CD4-positive, CD25-positive, alpha-beta regulatory T cell (primary cell): ENCODE data around the gene CEACAM6. TPM values are rescaled to one million over a fixed set of nuclear protein-coding genes. Genes with fewer than 3 reads are reported as not detected.

ENCODE experiments used
- ATAC-seq, 2 donors: fragments of 150-1000 bp; cut with Tn5 transposase; one replicate each; pipeline ENCODE4 v1.10.0; 2021; ENCODE audit warnings: low read depth in 2 of 2, moderate number of reproducible peaks in 2 of 2, moderate library complexity in 1 of 2
- DNase-seq, 3 donors: peaks; one replicate each; pipeline versions ENCODE4 v3.0.0 to v3.0.0-alpha.2; 2012 to 2022; ENCODE audit warnings: mixed read lengths in 1 of 3
- H3K27ac ChIP-seq: one replicate; pipeline ENCODE4 v1.7.0; 2013; ENCODE audit warnings: mild to moderate bottlenecking, low read length; ENCODE audit not compliant: insufficient read depth, poor library complexity, severe bottlenecking
- H3K27me3 ChIP-seq: one replicate; pipeline ENCODE4 v1.7.0; 2013; ENCODE audit warnings: low read length; ENCODE audit not compliant: control insufficient read depth, insufficient read depth
- H3K36me3 ChIP-seq: one replicate; pipeline ENCODE4 v1.7.0; 2013; ENCODE audit warnings: mild to moderate bottlenecking, low read length, moderate library complexity; ENCODE audit not compliant: control insufficient read depth, insufficient read depth
- H3K4me1 ChIP-seq: 2 replicates; pipeline ENCODE4 v1.7.0; 2013; ENCODE audit warnings: mild to moderate bottlenecking, low read length; ENCODE audit not compliant: insufficient read depth, control insufficient read depth, poor library complexity, severe bottlenecking
- H3K4me3 ChIP-seq: one replicate; pipeline ENCODE4 v1.7.0; 2013; ENCODE audit warnings: low read depth, mild to moderate bottlenecking, low read length, moderate library complexity
- H3K9me3 ChIP-seq, 2 experiments: 1 replicate in 1 of 2; 2 replicates in 1 of 2; pipeline ENCODE4 v1.7.0; 2013; ENCODE audit warnings: low read length in 2 of 2, mild to moderate bottlenecking in 1 of 2, moderate library complexity in 1 of 2; ENCODE audit not compliant: control insufficient read depth in 2 of 2
- H3K27ac Mint-ChIP-seq, 3 donors: one replicate each; pipeline ENCODE4 v1.8.0; 2020 to 2022; ENCODE audit warnings: mild to moderate bottlenecking in 3 of 3, mixed read lengths in 3 of 3, moderate library complexity in 2 of 3
- H3K27me3 Mint-ChIP-seq: one replicate; pipeline ENCODE4 v1.8.0; 2022; ENCODE audit warnings: mild to moderate bottlenecking, mixed read lengths
- H3K36me3 Mint-ChIP-seq: one replicate; pipeline ENCODE4 v1.8.0; 2020; ENCODE audit warnings: mixed read lengths
- H3K4me1 Mint-ChIP-seq, 4 donors: one replicate each; pipeline ENCODE4 v1.8.0; 2020 to 2022; ENCODE audit warnings: mixed read lengths in 4 of 4, mild to moderate bottlenecking in 1 of 4
- H3K4me3 Mint-ChIP-seq, 4 donors: one replicate each; pipeline ENCODE4 v1.8.0; 2020 to 2022; ENCODE audit warnings: mild to moderate bottlenecking in 4 of 4, mixed read lengths in 4 of 4, moderate library complexity in 3 of 4
- H3K9me3 Mint-ChIP-seq, 7 donors: one replicate each; pipeline ENCODE4 v1.8.0; 2020 to 2022; ENCODE audit warnings: mixed read lengths in 7 of 7, mild to moderate bottlenecking in 3 of 7, moderate library complexity in 2 of 7
- polyA plus RNA-seq, 4 donors: library from polyadenylated mRNA; unstranded; fragments of 300-500 nt; fragmentation: Illumina TruSeq; gene quantifications; one replicate each; pipeline ENCODE4 v1.2.3, GENCODE V29; 2021
- total RNA-seq: library from RNA; stranded (reverse); gene quantifications from one replicate; pipeline ENCODE4 v1.2.3, GENCODE V29; 2022

The CEACAM6 gene
- total and polyA plus RNA-seq, 5 donors from 2014 or later, result not detected

DNA sequence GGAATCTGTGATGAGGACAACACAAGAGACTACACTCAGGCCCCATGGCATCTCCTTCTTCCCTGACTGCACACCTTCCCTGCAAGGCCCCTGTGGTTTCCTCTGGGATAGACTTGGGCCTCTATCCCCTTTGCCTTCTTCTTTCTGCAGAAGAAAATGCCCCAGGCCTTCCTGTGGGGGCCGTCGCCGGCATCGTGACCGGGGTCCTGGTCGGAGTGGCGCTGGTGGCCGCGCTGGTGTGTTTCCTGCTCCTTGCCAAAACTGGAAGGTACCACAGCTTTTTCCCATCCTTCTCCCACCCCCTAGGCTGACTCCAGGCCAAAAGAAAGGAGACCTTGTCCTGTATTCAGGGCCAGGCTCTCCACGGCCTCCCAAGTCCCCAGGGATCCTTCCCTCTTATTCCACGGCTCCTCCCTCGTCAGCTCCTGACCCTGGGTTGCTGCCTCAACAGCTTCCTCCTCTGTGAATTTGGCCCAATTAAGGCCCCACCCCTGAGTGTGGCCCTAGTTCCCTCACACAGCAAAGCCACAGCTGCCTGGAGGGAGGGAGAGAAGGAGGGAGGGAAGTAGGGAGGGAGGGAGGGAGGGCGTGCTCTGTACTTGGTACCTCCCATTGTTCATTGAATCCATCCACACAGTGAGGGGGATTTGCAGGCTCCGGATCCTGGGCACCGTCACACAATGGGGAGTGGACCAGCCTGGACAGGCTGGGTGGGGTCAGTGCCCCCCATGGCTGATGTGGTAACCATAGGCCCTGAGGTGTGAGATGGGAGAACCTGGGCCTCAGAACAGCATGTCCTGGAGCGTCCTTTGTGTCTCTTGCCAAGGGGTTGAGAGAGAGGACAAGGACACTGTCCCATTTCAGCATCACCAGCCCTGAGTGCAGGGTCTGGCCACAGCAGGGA is 53.6 kb downstream of the CEACAM6 start:
- ATAC-seq (no peak), DNase-seq (no peak)
- H3K36me3 Mint-ChIP-seq, result no peaks in the 10 kb centered on the region
- peaks cover 0 to 14% (median 4%) of the 10 kb centered on the region in 4 donors for H3K4me1 Mint-ChIP-seq
- Histone ChIP-seq H3K9me3 (no peaks in the 10 kb centered on the region), H3K4me3 (no peak overlapping the region), H3K36me3 (no peaks in the 10 kb centered on the region), H3K27ac (no peak overlapping the region), H3K4me1 (no peaks in the 10 kb centered on the region), H3K27me3 (no peaks in the 10 kb centered on the region)
- peak overlapping the region in 1 of 3 donors; percentile 79 for H3K27ac Mint-ChIP-seq
- no peak overlapping the region for H3K4me3 Mint-ChIP-seq
- H3K9me3 Mint-ChIP-seq, result no peaks in the 10 kb centered on the region
- H3K27me3 Mint-ChIP-seq, result peaks cover 9% of the 10 kb centered on the region

DNA sequence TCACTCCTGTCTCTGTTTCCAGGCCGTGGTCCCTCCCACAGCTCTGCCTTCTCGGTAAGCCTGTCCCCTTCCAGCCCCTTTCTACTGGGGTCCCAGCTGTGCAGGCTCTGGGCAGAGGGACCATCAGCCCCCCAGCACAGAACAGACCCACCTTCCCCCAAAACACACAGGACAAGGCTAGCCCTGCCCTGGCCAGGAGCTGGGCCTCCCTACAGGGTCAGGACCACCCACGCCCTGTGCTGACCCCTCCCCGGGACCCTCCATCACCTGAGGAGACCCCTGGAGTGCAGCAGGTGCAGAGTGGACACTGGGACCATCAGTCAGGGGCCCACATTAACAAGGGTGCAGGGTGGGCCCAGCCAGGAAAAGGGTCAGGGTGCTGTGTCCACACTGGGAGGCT is 55.0 kb downstream of the CEACAM6 start:
- Mint-ChIP-seq H3K36me3 (no peaks in the 10 kb centered on the region), H3K27me3 (peaks cover 6% of the 10 kb centered on the region), H3K4me1 (peaks cover 0 to 11% (median 0%) of the 10 kb centered on the region in 4 donors), H3K4me3 (no peak overlapping the region), H3K9me3 (no peaks in the 10 kb centered on the region), H3K27ac (no peak overlapping the region)
- no peak for DNase-seq
- no peaks in the 10 kb centered on the region for H3K27me3 ChIP-seq
- H3K4me1 ChIP-seq, result no peaks in the 10 kb centered on the region
- H3K27ac ChIP-seq, result no peak overlapping the region
- H3K9me3 ChIP-seq, result no peaks in the 10 kb centered on the region
- no peaks in the 10 kb centered on the region for H3K36me3 ChIP-seq
- no peak overlapping the region for H3K4me3 ChIP-seq
- no peak for ATAC-seq

DNA sequence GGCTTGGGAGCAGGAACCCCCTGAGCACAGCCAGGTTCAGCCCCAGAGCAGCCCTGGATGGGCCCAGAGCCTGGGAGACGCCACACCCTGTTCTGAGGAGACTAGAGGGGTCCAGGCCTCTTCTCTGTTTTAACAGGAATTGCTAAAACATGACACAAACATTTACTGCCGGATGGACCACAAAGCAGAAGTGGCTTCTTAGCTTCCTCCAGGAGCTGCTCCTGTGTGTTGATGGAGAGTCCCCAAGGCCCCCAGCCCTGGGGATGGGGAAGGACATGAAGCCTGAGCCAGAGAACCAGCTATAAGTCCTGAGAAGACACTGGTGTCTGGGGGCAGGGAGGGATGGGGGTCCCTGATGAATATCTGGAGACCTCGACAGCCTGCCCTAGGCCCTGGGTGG is 55.7 kb downstream of the CEACAM6 start:
- no peaks in the 10 kb centered on the region for H3K27me3 Mint-ChIP-seq
- peak in 1 of 2 donors; percentile 22 for ATAC-seq
- no peak overlapping the region for H3K27ac Mint-ChIP-seq
- H3K27ac ChIP-seq, result no peak overlapping the region
- peaks cover 0 to 5% (median 0%) of the 10 kb centered on the region in 4 donors for H3K4me1 Mint-ChIP-seq
- H3K36me3 Mint-ChIP-seq, result no peaks in the 10 kb centered on the region
- H3K9me3 Mint-ChIP-seq, result no peaks in the 10 kb centered on the region
- no peak for DNase-seq
- H3K9me3 ChIP-seq, result no peaks in the 10 kb centered on the region
- H3K27me3 ChIP-seq, result no peaks in the 10 kb centered on the region
- no peaks in the 10 kb centered on the region for H3K4me1 ChIP-seq
- no peaks in the 10 kb centered on the region for H3K36me3 ChIP-seq
- H3K4me3 ChIP-seq, result no peak overlapping the region
- H3K4me3 Mint-ChIP-seq, result no peak overlapping the region

DNA sequence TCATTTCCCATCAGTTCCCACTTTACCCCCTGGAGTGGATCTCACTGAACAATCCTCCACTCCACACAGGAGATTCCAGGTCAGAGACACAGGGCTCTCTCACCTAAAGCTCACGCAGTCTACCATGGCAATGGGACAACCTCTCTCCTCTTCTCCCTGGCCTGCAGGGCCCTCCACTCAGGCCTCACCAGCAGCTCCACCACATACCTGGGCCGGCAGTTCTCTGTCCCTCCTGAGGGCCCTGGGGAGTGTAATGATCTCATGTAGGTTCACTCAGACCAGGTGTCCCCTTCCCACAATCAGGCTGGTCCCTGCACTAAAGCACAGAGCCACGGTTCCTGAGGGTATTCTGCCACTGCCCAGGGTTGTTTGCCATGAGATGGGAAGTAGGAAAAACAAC is 56.7 kb downstream of the CEACAM6 start:
- H3K36me3 ChIP-seq, result no peaks in the 10 kb centered on the region
- ATAC-seq, result no peak
- no peaks in the 10 kb centered on the region for H3K4me1 ChIP-seq
- no peak overlapping the region for H3K27ac ChIP-seq
- DNase-seq, result no peak
- no peaks in the 10 kb centered on the region for H3K27me3 ChIP-seq
- Mint-ChIP-seq H3K36me3 (no peaks in the 10 kb centered on the region), H3K4me3 (no peak overlapping the region), H3K27ac (peak overlapping the region in 1 of 3 donors; percentile 44), H3K4me1 (peaks cover 0 to 5% (median 0%) of the 10 kb centered on the region in 4 donors), H3K9me3 (no peaks in the 10 kb centered on the region), H3K27me3 (no peaks in the 10 kb centered on the region)
- H3K9me3 ChIP-seq, result no peaks in the 10 kb centered on the region
- no peak overlapping the region for H3K4me3 ChIP-seq

DNA sequence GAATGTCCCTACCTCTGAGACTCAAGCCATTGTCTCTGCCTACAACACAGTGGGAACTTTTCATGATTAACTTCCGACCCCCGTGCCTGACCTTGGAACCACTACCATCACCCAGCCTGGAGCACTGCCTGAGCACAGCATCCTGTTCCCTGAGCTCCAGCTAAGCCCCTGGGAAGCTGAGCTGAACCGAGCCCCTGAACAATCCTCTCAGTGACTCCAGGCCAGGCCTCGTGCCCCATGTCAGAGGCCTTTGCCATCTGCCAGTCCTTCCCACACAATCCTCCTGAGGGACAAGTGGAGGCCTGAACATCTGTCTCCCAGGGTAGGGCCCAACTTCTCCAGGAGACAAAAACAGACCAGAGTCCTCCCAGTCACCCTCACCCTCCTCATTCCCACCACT is 58.6 kb downstream of the CEACAM6 start:
- Histone ChIP-seq H3K4me3 (no peak overlapping the region), H3K27me3 (no peaks in the 10 kb centered on the region), H3K9me3 (no peaks in the 10 kb centered on the region), H3K36me3 (no peaks in the 10 kb centered on the region), H3K27ac (no peak overlapping the region), H3K4me1 (no peaks in the 10 kb centered on the region)
- DNase-seq (no peak), ATAC-seq (no peak)
- Mint-ChIP-seq H3K27me3 (peaks cover 8% of the 10 kb centered on the region), H3K4me1 (peaks cover 0 to 5% (median 0%) of the 10 kb centered on the region in 4 donors), H3K9me3 (no peaks in the 10 kb centered on the region), H3K27ac (no peak overlapping the region), H3K36me3 (no peaks in the 10 kb centered on the region), H3K4me3 (no peak overlapping the region)

DNA sequence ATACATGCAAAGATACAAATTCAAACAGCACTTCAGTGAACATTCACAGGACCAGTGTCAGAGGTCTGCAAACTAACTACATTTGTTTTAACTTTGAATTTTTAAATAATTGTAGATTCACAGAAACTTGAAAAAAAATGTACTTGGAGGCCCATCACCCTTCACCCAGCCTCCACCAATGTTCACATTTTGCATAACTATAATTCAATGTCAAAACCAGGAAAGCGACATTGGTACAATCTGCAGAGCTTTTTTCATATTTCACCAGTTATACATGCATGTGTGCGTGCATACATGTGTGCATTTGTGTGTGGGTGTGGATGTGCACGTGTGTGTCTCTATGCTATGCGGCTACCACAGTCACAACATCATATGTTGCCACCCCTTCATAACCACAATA is 60.0 kb downstream of the CEACAM6 start:
- Mint-ChIP-seq H3K27ac (no peak overlapping the region), H3K27me3 (peaks cover 8% of the 10 kb centered on the region), H3K4me3 (no peak overlapping the region)

DNA sequence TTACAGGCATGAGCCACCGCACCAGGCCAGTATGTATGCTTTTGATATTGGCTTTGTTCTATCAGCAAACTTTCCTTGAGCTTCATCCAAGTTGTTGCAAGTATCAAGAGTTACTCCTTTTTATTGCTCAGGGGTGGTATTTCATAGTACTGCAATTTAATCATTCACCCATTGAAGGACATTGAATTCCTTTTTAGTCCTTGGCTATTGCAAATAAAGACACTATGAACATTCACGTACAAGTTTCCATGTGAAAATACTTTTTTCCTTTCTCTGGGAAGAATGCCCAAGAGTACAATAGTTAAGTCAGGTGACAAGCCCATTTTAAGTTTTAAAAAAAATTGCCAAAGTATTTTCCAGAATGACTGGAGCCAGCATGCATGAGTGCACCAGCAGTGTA is 61.4 kb downstream of the CEACAM6 start:
- H3K4me1 ChIP-seq, result no peaks in the 10 kb centered on the region
- H3K27ac ChIP-seq, result no peak overlapping the region
- Mint-ChIP-seq H3K27me3 (peaks cover 11% of the 10 kb centered on the region), H3K27ac (no peak overlapping the region), H3K9me3 (no peaks in the 10 kb centered on the region), H3K4me1 (peaks cover 0 to 5% (median 1%) of the 10 kb centered on the region in 4 donors), H3K4me3 (no peak overlapping the region), H3K36me3 (no peaks in the 10 kb centered on the region)
- no peaks in the 10 kb centered on the region for H3K36me3 ChIP-seq
- H3K4me3 ChIP-seq, result no peak overlapping the region
- H3K27me3 ChIP-seq, result no peaks in the 10 kb centered on the region
- H3K9me3 ChIP-seq, result no peaks in the 10 kb centered on the region
- no peak for ATAC-seq
- no peak for DNase-seq

More for the DNA sequence above, 60.0 kb downstream of the CEACAM6 start:
- no peaks in the 10 kb centered on the region for H3K4me1 ChIP-seq
- no peaks in the 10 kb centered on the region for H3K27me3 ChIP-seq
- no peak overlapping the region for H3K27ac ChIP-seq
- DNase-seq (no peak), ATAC-seq (no peak)
- H3K4me1 Mint-ChIP-seq, result peaks cover 0 to 5% (median 0%) of the 10 kb centered on the region in 4 donors
- no peaks in the 10 kb centered on the region for H3K9me3 Mint-ChIP-seq
- H3K36me3 Mint-ChIP-seq, result no peaks in the 10 kb centered on the region
- no peak overlapping the region for H3K4me3 ChIP-seq
- H3K36me3 ChIP-seq, result no peaks in the 10 kb centered on the region
- no peaks in the 10 kb centered on the region for H3K9me3 ChIP-seq
